BE2C (cell line): ENCODE measurements around the gene HOXA13.

ENCODE experiments used
- DNase-seq: peaks from one replicate; pipeline ENCODE4 v3.0.0-alpha.2; 2020
- H3K27me3 ChIP-seq: fragments of 250-450 bp; sonication (Bioruptor Pico); 2 replicates; pipeline ENCODE4 v1.5.1; 2020; ENCODE audit warnings: mild to moderate bottlenecking
- H3K36me3 ChIP-seq: fragments of 250-450 bp; sonication (Bioruptor Pico); 2 replicates; pipeline ENCODE4 v1.5.1; 2020; ENCODE audit warnings: mild to moderate bottlenecking
- H3K4me1 ChIP-seq: fragments of 250-450 bp; sonication (Bioruptor Pico); 2 replicates; pipeline ENCODE4 v1.5.1; 2020
- H3K4me3 ChIP-seq: 2 replicates; pipeline ENCODE4 v1.5.1; 2011; ENCODE audit warnings: low read depth, low read length
- H3K9me3 ChIP-seq: fragments of 250-450 bp; sonication (Bioruptor Pico); 2 replicates; pipeline ENCODE4 v1.5.1; 2020
- CTCF ChIP-seq: IDR thresholded peaks from 2 replicates; pipeline ENCODE4 v1.5.1; 2012; ENCODE audit warnings: mild to moderate bottlenecking, low read depth, low read length

The HOXA13 gene

GRCh38 chr7:27194686-27195379, 5.1 kb downstream of the HOXA13 start:
- no peaks in the 10 kb centered on the region for H3K4me1 ChIP-seq
- H3K4me3 ChIP-seq, result no peak overlapping the region
- H3K27me3 ChIP-seq, result peaks cover 100% of the 10 kb centered on the region
- TF ChIP-seq CTCF, result no peak
- H3K36me3 ChIP-seq, result no peaks in the 10 kb centered on the region
- no peaks in the 10 kb centered on the region for H3K9me3 ChIP-seq
- DNase-seq, result no peak

GRCh38 chr7:27194002-27194352, 5.9 kb downstream of the HOXA13 start:
- H3K9me3 ChIP-seq, result no peaks in the 10 kb centered on the region
- H3K36me3 ChIP-seq, result no peaks in the 10 kb centered on the region
- no peak overlapping the region for H3K4me3 ChIP-seq
- no peak for DNase-seq
- H3K4me1 ChIP-seq, result no peaks in the 10 kb centered on the region
- TF ChIP-seq CTCF, result no peak
- H3K27me3 ChIP-seq, result peaks cover 100% of the 10 kb centered on the region

- Histone ChIP-seq H3K4me3 (no peak overlapping the region), H3K9me3 (no peaks in the 10 kb centered on the region), H3K27me3 (peaks cover 100% of the 10 kb centered on the region), H3K36me3 (no peaks in the 10 kb centered on the region), H3K4me1 (no peaks in the 10 kb centered on the region)
- no peak for TF ChIP-seq CTCF
- DNase-seq, result no peak
Measured at GRCh38 chr7:27193335-27194001, 6.4 kb downstream of the HOXA13 start.

DNA sequence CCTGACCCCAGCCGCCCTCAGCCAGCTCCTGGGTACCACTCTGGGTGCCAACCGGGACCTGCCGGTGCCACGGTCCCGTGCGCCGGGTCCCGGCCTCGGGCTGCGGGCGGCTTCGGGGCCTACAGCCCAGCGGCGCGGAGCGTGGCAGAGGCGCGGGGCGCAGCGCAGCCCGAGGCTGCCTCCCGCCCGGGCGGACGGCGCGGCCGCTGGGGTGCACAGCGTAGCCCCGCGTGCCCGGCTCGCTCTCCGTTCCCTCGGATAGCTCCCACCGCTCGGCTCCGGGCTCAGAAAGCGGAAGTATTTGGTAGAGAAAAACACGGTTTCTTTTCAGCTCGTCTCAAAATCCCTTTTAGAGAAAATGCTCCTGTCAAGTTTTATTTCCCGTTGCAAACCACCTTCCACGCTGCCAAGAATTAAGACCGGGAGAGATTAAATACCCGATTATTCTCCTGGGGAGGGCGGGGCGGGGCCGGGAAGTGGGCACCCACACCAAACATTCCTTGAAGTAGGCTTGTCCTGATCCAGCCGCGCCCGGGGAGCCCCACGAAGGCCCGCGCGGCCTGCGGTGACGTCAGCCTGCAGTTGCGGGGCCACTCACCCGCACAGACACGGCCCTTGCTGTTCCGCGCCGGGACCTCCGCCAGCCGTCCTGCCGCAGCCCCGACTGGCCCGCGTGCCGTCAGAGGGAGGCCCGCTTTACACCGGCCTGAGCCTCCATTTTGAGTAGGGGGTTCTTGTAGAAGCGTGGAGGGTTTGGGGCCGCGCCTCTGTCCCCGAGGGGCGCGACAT, 7.2 kb downstream of the HOXA13 start:
- TF ChIP-seq CTCF, result no peak
- no peak for DNase-seq
- H3K36me3 ChIP-seq, result no peaks in the 10 kb centered on the region
- H3K9me3 ChIP-seq, result no peaks in the 10 kb centered on the region
- H3K27me3 ChIP-seq, result peaks cover 100% of the 10 kb centered on the region
- H3K4me1 ChIP-seq, result no peaks in the 10 kb centered on the region
- H3K4me3 ChIP-seq, result no peak overlapping the region

DNA sequence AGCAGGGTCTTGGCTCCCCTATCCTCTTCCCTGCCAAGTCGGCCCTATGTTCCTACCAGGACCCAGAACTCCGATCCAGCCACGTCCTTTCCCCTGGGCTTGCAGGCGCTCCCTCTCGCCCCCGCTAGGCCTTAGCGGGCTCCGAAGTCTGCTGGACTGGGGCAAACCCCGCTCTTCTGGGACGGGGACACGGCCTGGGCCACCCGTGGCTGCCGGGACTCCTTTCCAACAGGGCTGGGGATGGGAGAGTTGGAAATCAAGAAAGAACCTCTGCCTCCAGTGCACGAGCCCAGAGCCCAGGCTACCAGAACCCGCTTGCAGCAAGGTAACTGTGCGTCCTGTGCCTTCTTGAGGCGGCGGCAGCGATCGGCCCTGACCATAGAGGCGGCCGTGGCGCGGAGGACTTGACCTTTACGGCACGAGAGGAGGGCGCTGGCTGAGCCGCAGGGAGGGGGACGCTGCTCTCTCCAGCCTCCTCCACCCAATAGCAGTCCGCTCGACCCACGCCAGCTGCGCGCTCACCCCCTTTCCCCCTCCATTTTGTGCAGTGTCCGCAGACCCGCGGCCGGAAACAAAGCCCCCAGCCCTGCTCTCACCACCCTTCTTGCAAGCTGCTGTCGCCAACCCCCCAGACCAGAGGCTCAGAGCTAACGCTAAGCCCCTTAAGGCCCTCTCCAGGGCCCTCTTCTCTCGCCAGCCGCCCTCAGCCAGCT, 7.9 kb downstream of the HOXA13 start:
- H3K27me3 ChIP-seq, result peaks cover 100% of the 10 kb centered on the region
- H3K4me3 ChIP-seq, result no peak overlapping the region
- H3K4me1 ChIP-seq, result no peaks in the 10 kb centered on the region

More for the DNA sequence above, 7.9 kb downstream of the HOXA13 start:
- Histone ChIP-seq H3K36me3 (no peaks in the 10 kb centered on the region), H3K9me3 (no peaks in the 10 kb centered on the region)
- no peak for DNase-seq
- no peak for TF ChIP-seq CTCF
